ENCODE measurements around the gene FOXP3. TPM values are rescaled to one million over a fixed set of nuclear protein-coding genes. Genes with fewer than 3 reads are reported as not detected.

The FOXP3 gene
- total RNA-seq, 1 experiment from 2014 or later, result not detected

- no peak for DNase-seq
- Histone ChIP-seq H3K36me3 (no peaks in the 10 kb centered on the region), H3K9me3 (no peaks in the 10 kb centered on the region), H3K27me3 (no peaks in the 10 kb centered on the region), H3K4me3 (no peak overlapping the region)
Measured at GRCh38 chrX:49211074-49211473, 53.4 kb downstream of the FOXP3 start.

DNA sequence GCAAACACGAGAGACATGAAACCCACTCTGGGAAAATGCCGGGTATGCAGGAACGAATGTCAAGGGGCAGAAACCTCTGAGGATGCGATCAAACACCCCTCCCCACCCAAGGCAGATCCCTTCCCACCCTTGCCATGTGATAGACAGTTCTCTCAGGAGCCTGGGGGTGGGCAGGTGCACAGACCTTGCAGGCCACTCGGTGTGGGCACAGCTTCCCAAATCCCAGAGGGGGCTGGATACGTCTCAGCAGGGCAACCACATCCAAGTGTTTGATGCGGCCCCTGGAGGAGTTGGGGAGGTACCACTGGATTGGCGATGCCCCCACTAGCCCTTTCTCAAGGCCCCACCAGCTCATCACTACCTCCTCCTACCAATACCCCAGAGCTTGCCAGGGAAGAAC lies 54.1 kb downstream of the FOXP3 start:
- no peaks in the 10 kb centered on the region for H3K36me3 ChIP-seq
- no peaks in the 10 kb centered on the region for H3K9me3 ChIP-seq
- H3K4me3 ChIP-seq, result no peak overlapping the region
- no peaks in the 10 kb centered on the region for H3K27me3 ChIP-seq
- no peak for DNase-seq

GRCh38 chrX:49209434-49210251 lies 54.9 kb downstream of the FOXP3 start:
- Histone ChIP-seq H3K9me3 (no peaks in the 10 kb centered on the region), H3K27me3 (no peaks in the 10 kb centered on the region), H3K4me3 (no peak overlapping the region), H3K36me3 (no peaks in the 10 kb centered on the region)
- no peak for DNase-seq

- Histone ChIP-seq H3K27me3 (no peaks in the 10 kb centered on the region), H3K36me3 (no peaks in the 10 kb centered on the region), H3K9me3 (no peaks in the 10 kb centered on the region), H3K4me3 (no peak overlapping the region)
- no peak for DNase-seq
Measured at GRCh38 chrX:49208399-49208798, 56.1 kb downstream of the FOXP3 start.

GRCh38 chrX:49206543-49206942 lies 58.0 kb downstream of the FOXP3 start:
- Histone ChIP-seq H3K36me3 (no peaks in the 10 kb centered on the region), H3K9me3 (no peaks in the 10 kb centered on the region), H3K27me3 (no peaks in the 10 kb centered on the region), H3K4me3 (no peak overlapping the region)
- DNase-seq, result no peak

GRCh38 chrX:49205443-49205842 lies 59.1 kb downstream of the FOXP3 start:
- DNase-seq, result no peak
- Histone ChIP-seq H3K9me3 (no peaks in the 10 kb centered on the region), H3K27me3 (no peaks in the 10 kb centered on the region), H3K4me3 (no peak overlapping the region), H3K36me3 (no peaks in the 10 kb centered on the region)

GRCh38 chrX:49204709-49205108 lies 59.8 kb downstream of the FOXP3 start:
- H3K36me3 ChIP-seq, result no peaks in the 10 kb centered on the region
- no peaks in the 10 kb centered on the region for H3K27me3 ChIP-seq
- H3K4me3 ChIP-seq, result no peak overlapping the region
- H3K9me3 ChIP-seq, result no peaks in the 10 kb centered on the region
- no peak for DNase-seq

GRCh38 chrX:49204017-49204416 lies 60.5 kb downstream of the FOXP3 start:
- H3K4me3 ChIP-seq, result no peak overlapping the region
- H3K9me3 ChIP-seq, result no peaks in the 10 kb centered on the region
- no peaks in the 10 kb centered on the region for H3K36me3 ChIP-seq
- DNase-seq, result no peak
- no peaks in the 10 kb centered on the region for H3K27me3 ChIP-seq

GRCh38 chrX:49203536-49203935 lies 61.0 kb downstream of the FOXP3 start:
- no peaks in the 10 kb centered on the region for H3K36me3 ChIP-seq
- no peaks in the 10 kb centered on the region for H3K9me3 ChIP-seq
- H3K27me3 ChIP-seq, result no peaks in the 10 kb centered on the region
- no peak for DNase-seq
- H3K4me3 ChIP-seq, result no peak overlapping the region

- Histone ChIP-seq H3K27me3 (no peaks in the 10 kb centered on the region), H3K4me3 (no peak overlapping the region), H3K9me3 (no peaks in the 10 kb centered on the region), H3K36me3 (no peaks in the 10 kb centered on the region)
- DNase-seq, result no peak
Measured at GRCh38 chrX:49202022-49202421, 62.5 kb downstream of the FOXP3 start.

Other genes starting within 250 kb of the FOXP3 start
- gene TFE3, start 221.4 kb downstream of the FOXP3 start, total RNA-seq (2014; rRNA removed; shearing (Covaris generic); ENCODE audit: low replicate concordance), result 41.4 and 49.3 TPM in 2 replicates
- gene CCDC120, start 205.7 kb downstream of the FOXP3 start, total RNA-seq (2014; rRNA removed; shearing (Covaris generic); ENCODE audit: low replicate concordance), result 0.30 and 0.59 TPM in 2 replicates
- 1.9 TPM in 1 of 2 replicates, not detected in the other for gene PRAF2, start 190.7 kb downstream of the FOXP3 start, total RNA-seq (2014; rRNA removed; shearing (Covaris generic); ENCODE audit: low replicate concordance)
- 35.9 and 43.1 TPM in 2 replicates for gene WDR45, start 184.8 kb downstream of the FOXP3 start, total RNA-seq (2014; rRNA removed; shearing (Covaris generic); ENCODE audit: low replicate concordance)
- gene GPKOW, start 141.0 kb downstream of the FOXP3 start, total RNA-seq (2014; rRNA removed; shearing (Covaris generic); ENCODE audit: low replicate concordance), result 30.1 and 38.4 TPM in 2 replicates
- gene MAGIX, start 102.0 kb downstream of the FOXP3 start, total RNA-seq (2014; rRNA removed; shearing (Covaris generic); ENCODE audit: low replicate concordance), result 1.1 and 3.2 TPM in 2 replicates
- gene PLP2, start 92.8 kb downstream of the FOXP3 start, total RNA-seq (2014; rRNA removed; shearing (Covaris generic); ENCODE audit: low replicate concordance), result 114 and 139 TPM in 2 replicates
- 1.2 and 8.3 TPM in 2 replicates for gene PRICKLE3, start 78.3 kb downstream of the FOXP3 start, total RNA-seq (2014; rRNA removed; shearing (Covaris generic); ENCODE audit: low replicate concordance)
- 0.17 and 0.63 TPM in 2 replicates for gene SYP, start 64.5 kb downstream of the FOXP3 start, total RNA-seq (2014; rRNA removed; shearing (Covaris generic); ENCODE audit: low replicate concordance)
- not detected in 2 replicates for gene CACNA1F, start 31.4 kb downstream of the FOXP3 start, total RNA-seq (2014; rRNA removed; shearing (Covaris generic); ENCODE audit: low replicate concordance)
- gene CCDC22, start 29.2 kb downstream of the FOXP3 start, total RNA-seq (2014; rRNA removed; shearing (Covaris generic); ENCODE audit: low replicate concordance), result 21.2 and 35.2 TPM in 2 replicates
- gene PPP1R3F, start 5.1 kb upstream of the FOXP3 start, total RNA-seq (2014; rRNA removed; shearing (Covaris generic); ENCODE audit: low replicate concordance), result 3.2 and 7.6 TPM in 2 replicates
- not detected in 2 replicates for gene GAGE10, start 38.9 kb upstream of the FOXP3 start, total RNA-seq (2014; rRNA removed; shearing (Covaris generic); ENCODE audit: low replicate concordance)
- not detected in 2 replicates for gene GAGE12J, start 57.3 kb upstream of the FOXP3 start, total RNA-seq (2014; rRNA removed; shearing (Covaris generic); ENCODE audit: low replicate concordance)
- gene GAGE13, start 66.9 kb upstream of the FOXP3 start, total RNA-seq (2014; rRNA removed; shearing (Covaris generic); ENCODE audit: low replicate concordance), result not detected in 2 replicates

Data from MG63 (cell line).